Measurements from ENCODE around the gene SDK1.

SDK1 gene

GRCh38 chr7:4225881-4226523 lies 925.0 kb downstream of the SDK1 start:
- H3K9me3 ChIP-seq: 0 out of 2 replicates have a peak, but pooled peaks cover 2% of the 10 kb centered on the region
- no peak overlapping the region for H3K4me3 ChIP-seq (ENCODE audit: low read depth, low read length)
- no peak for DNase-seq
- TF ChIP-seq CTCF (IDR thresholded peaks at IDR 0.05; ENCODE audit: low read depth, low read length): no peak
- H3K27me3 ChIP-seq: no peaks in the 10 kb centered on the region
- H3K4me1 ChIP-seq: no peaks in the 10 kb centered on the region
- no peaks in the 10 kb centered on the region for H3K36me3 ChIP-seq

- H3K4me3 ChIP-seq (ENCODE audit: low read depth, low read length): no peak overlapping the region
- no peaks in the 10 kb centered on the region for H3K27me3 ChIP-seq
- no peaks in the 10 kb centered on the region for H3K36me3 ChIP-seq
- 0 out of 2 replicates have a peak, but pooled peaks cover 2% of the 10 kb centered on the region for H3K9me3 ChIP-seq
- TF ChIP-seq CTCF (IDR thresholded peaks at IDR 0.05; ENCODE audit: low read depth, low read length): no peak
- H3K4me1 ChIP-seq: no peaks in the 10 kb centered on the region
- DNase-seq: no peak
Observed at GRCh38 chr7:4226524-4226882, 925.5 kb downstream of the SDK1 start.

GRCh38 chr7:4227105-4228010 lies 926.3 kb downstream of the SDK1 start:
- no peaks in the 10 kb centered on the region for H3K4me1 ChIP-seq
- H3K36me3 ChIP-seq: no peaks in the 10 kb centered on the region
- no peak overlapping the region for H3K4me3 ChIP-seq (ENCODE audit: low read depth, low read length)
- 0 out of 2 replicates have a peak, but pooled peaks cover 2% of the 10 kb centered on the region for H3K9me3 ChIP-seq
- no peak for DNase-seq
- H3K27me3 ChIP-seq: no peaks in the 10 kb centered on the region
- no peak for TF ChIP-seq CTCF (IDR thresholded peaks at IDR 0.05; ENCODE audit: low read depth, low read length)

- Histone ChIP-seq H3K27me3 (no peaks in the 10 kb centered on the region), H3K4me1 (no peaks in the 10 kb centered on the region), H3K36me3 (no peaks in the 10 kb centered on the region), H3K9me3 (peaks cover 2% of the 10 kb centered on the region), H3K4me3 (ENCODE audit: low read depth, low read length) (no peak overlapping the region)
- no peak for DNase-seq
- TF ChIP-seq CTCF (IDR thresholded peaks at IDR 0.05; ENCODE audit: low read depth, low read length): no peak
Observed at GRCh38 chr7:4230352-4230751, 929.3 kb downstream of the SDK1 start.

GRCh38 chr7:4233146-4233545 lies 932.1 kb downstream of the SDK1 start:
- Histone ChIP-seq H3K27me3 (no peaks in the 10 kb centered on the region), H3K4me1 (no peaks in the 10 kb centered on the region), H3K36me3 (no peaks in the 10 kb centered on the region), H3K4me3 (ENCODE audit: low read depth, low read length) (no peak overlapping the region), H3K9me3 (no peaks in the 10 kb centered on the region; the same call in none of the 2 replicates)
- no peak for DNase-seq
- no peak for TF ChIP-seq CTCF (IDR thresholded peaks at IDR 0.05; ENCODE audit: low read depth, low read length)
